ENCODE data around the gene TRIM6.
"Not testable (repeated sequence)": the region's sequence is repeated elsewhere in the genome, so short reads cannot be mapped to it uniquely, and the experiment has no call there.

TRIM6 gene

GRCh38 chr11:5577101-5577500 lies 19.3 kb upstream of the TRIM6 start:
- H3K4me1 ChIP-seq (ENCODE audit: control insufficient read depth in 1 of 2, insufficient read depth in 2 of 2, low read length in 2 of 2) = no peaks in the 10 kb centered on the region
- H3K36me3 ChIP-seq (ENCODE audit: control insufficient read depth in 1 of 2, insufficient read depth in 2 of 2, low read length in 2 of 2) = no peaks in the 10 kb centered on the region
- H3K27ac ChIP-seq (ENCODE audit: low read length) = no peak overlapping the region
- H3K9me3 ChIP-seq (ENCODE audit: control insufficient read depth in 1 of 2, low read length in 2 of 2) = no peaks in the 10 kb centered on the region
- H3K4me3 ChIP-seq (ENCODE audit: low read depth in 1 of 2, low read length in 2 of 2) = no peak overlapping the region
- no peaks in the 10 kb centered on the region for H3K27me3 ChIP-seq (ENCODE audit: low read depth, low read length)

- no peaks in the 10 kb centered on the region for H3K9me3 ChIP-seq (ENCODE audit: control insufficient read depth in 1 of 2, low read length in 2 of 2)
- H3K4me3 ChIP-seq (ENCODE audit: low read depth in 1 of 2, low read length in 2 of 2) = no peak within 1 kb of the TSS
- H3K27ac ChIP-seq (ENCODE audit: low read length) = no peak within 1 kb of the TSS
- no peaks in the 10 kb centered on the region for H3K4me1 ChIP-seq (ENCODE audit: control insufficient read depth in 1 of 2, insufficient read depth in 2 of 2, low read length in 2 of 2)
- H3K27me3 ChIP-seq (ENCODE audit: low read depth, low read length) = no peaks in the 10 kb centered on the region
- H3K36me3 ChIP-seq (ENCODE audit: control insufficient read depth in 1 of 2, insufficient read depth in 2 of 2, low read length in 2 of 2) = no peaks in the 10 kb centered on the region
Observed at GRCh38 chr11:5580577-5580976, 15.9 kb upstream of the TRIM6 start, which contains the start of gene OR52B6. TSS of gene OR52B6 (plus strand) at chr11:5580877. CDS start at chr11:5580877, 0 bp downstream.

- H3K36me3 ChIP-seq (ENCODE audit: control insufficient read depth in 1 of 2, insufficient read depth in 2 of 2, low read length in 2 of 2) = no peaks in the 10 kb centered on the region
- no peak overlapping the region for H3K27ac ChIP-seq (ENCODE audit: low read length)
- no peak overlapping the region for H3K4me3 ChIP-seq (ENCODE audit: low read depth in 1 of 2, low read length in 2 of 2)
- H3K27me3 ChIP-seq (ENCODE audit: low read depth, low read length) = no peaks in the 10 kb centered on the region
- no peaks in the 10 kb centered on the region for H3K9me3 ChIP-seq (ENCODE audit: control insufficient read depth in 1 of 2, low read length in 2 of 2)
- no peaks in the 10 kb centered on the region for H3K4me1 ChIP-seq (ENCODE audit: control insufficient read depth in 1 of 2, insufficient read depth in 2 of 2, low read length in 2 of 2)
Observed at GRCh38 chr11:5581014-5581413, 15.4 kb upstream of the TRIM6 start.

- not testable (repeated sequence) for H3K27ac ChIP-seq (ENCODE audit: low read length); H3K4me3 ChIP-seq (ENCODE audit: low read depth in 1 of 2, low read length in 2 of 2); H3K27me3 ChIP-seq (ENCODE audit: low read depth, low read length); H3K9me3 ChIP-seq (ENCODE audit: control insufficient read depth in 1 of 2, low read length in 2 of 2); H3K36me3 ChIP-seq (ENCODE audit: control insufficient read depth in 1 of 2, insufficient read depth in 2 of 2, low read length in 2 of 2); H3K4me1 ChIP-seq (ENCODE audit: control insufficient read depth in 1 of 2, insufficient read depth in 2 of 2, low read length in 2 of 2)
Observed at GRCh38 chr11:5584458-5584857, 12.0 kb upstream of the TRIM6 start.

- H3K27ac ChIP-seq (ENCODE audit: low read length) = not testable (repeated sequence)
Observed at GRCh38 chr11:5589906-5590305, 6.5 kb upstream of the TRIM6 start.

GRCh38 chr11:5591613-5592012 lies 4.8 kb upstream of the TRIM6 start:
- Histone ChIP-seq H3K4me3 (ENCODE audit: low read depth in 1 of 2, low read length in 2 of 2) (no peak overlapping the region), H3K4me1 (ENCODE audit: control insufficient read depth in 1 of 2, insufficient read depth in 2 of 2, low read length in 2 of 2) (no peaks in the 10 kb centered on the region), H3K36me3 (ENCODE audit: control insufficient read depth in 1 of 2, insufficient read depth in 2 of 2, low read length in 2 of 2) (no peaks in the 10 kb centered on the region), H3K27ac (ENCODE audit: low read length) (no peak overlapping the region), H3K9me3 (ENCODE audit: control insufficient read depth in 1 of 2, low read length in 2 of 2) (no peaks in the 10 kb centered on the region), H3K27me3 (ENCODE audit: low read depth, low read length) (no peaks in the 10 kb centered on the region)

More at GRCh38 chr11:5589906-5590305, 6.5 kb upstream of the TRIM6 start:
- H3K36me3 ChIP-seq (ENCODE audit: control insufficient read depth in 1 of 2, insufficient read depth in 2 of 2, low read length in 2 of 2); H3K4me1 ChIP-seq (ENCODE audit: control insufficient read depth in 1 of 2, insufficient read depth in 2 of 2, low read length in 2 of 2); H3K4me3 ChIP-seq (ENCODE audit: low read depth in 1 of 2, low read length in 2 of 2); H3K27me3 ChIP-seq (ENCODE audit: low read depth, low read length); H3K9me3 ChIP-seq (ENCODE audit: control insufficient read depth in 1 of 2, low read length in 2 of 2): not testable (repeated sequence)

GRCh38 chr11:5592615-5593014 lies 3.8 kb upstream of the TRIM6 start:
- Histone ChIP-seq H3K4me1 (ENCODE audit: control insufficient read depth in 1 of 2, insufficient read depth in 2 of 2, low read length in 2 of 2) (peaks cover 0 to 7% of the 10 kb centered on the region in 2 donors), H3K27me3 (ENCODE audit: low read depth, low read length) (no peaks in the 10 kb centered on the region), H3K4me3 (ENCODE audit: low read depth in 1 of 2, low read length in 2 of 2) (no peak overlapping the region), H3K36me3 (ENCODE audit: control insufficient read depth in 1 of 2, insufficient read depth in 2 of 2, low read length in 2 of 2) (no peaks in the 10 kb centered on the region), H3K9me3 (ENCODE audit: control insufficient read depth in 1 of 2, low read length in 2 of 2) (no peaks in the 10 kb centered on the region), H3K27ac (ENCODE audit: low read length) (no peak overlapping the region)

- Histone ChIP-seq H3K4me1 (ENCODE audit: control insufficient read depth in 1 of 2, insufficient read depth in 2 of 2, low read length in 2 of 2) (peaks cover 0 to 12% of the 10 kb centered on the region in 2 donors), H3K27ac (ENCODE audit: low read length) (no peak overlapping the region), H3K27me3 (ENCODE audit: low read depth, low read length) (no peaks in the 10 kb centered on the region), H3K4me3 (ENCODE audit: low read depth in 1 of 2, low read length in 2 of 2) (no peak overlapping the region), H3K9me3 (ENCODE audit: control insufficient read depth in 1 of 2, low read length in 2 of 2) (no peaks in the 10 kb centered on the region), H3K36me3 (ENCODE audit: control insufficient read depth in 1 of 2, insufficient read depth in 2 of 2, low read length in 2 of 2) (no peaks in the 10 kb centered on the region)
Observed at GRCh38 chr11:5593146-5593545, 3.3 kb upstream of the TRIM6 start.

GRCh38 chr11:5597953-5598352 lies 1.5 kb downstream of the TRIM6 start:
- H3K4me3 ChIP-seq (ENCODE audit: low read depth in 1 of 2, low read length in 2 of 2) = peak overlapping the region in 1 of 2 donors; percentile 42
- no peaks in the 10 kb centered on the region for H3K36me3 ChIP-seq (ENCODE audit: control insufficient read depth in 1 of 2, insufficient read depth in 2 of 2, low read length in 2 of 2)
- no peaks in the 10 kb centered on the region for H3K9me3 ChIP-seq (ENCODE audit: control insufficient read depth in 1 of 2, low read length in 2 of 2)
- peaks cover 0 to 29% of the 10 kb centered on the region in 2 donors for H3K4me1 ChIP-seq (ENCODE audit: control insufficient read depth in 1 of 2, insufficient read depth in 2 of 2, low read length in 2 of 2)
- no peaks in the 10 kb centered on the region for H3K27me3 ChIP-seq (ENCODE audit: low read depth, low read length)
- no peak overlapping the region for H3K27ac ChIP-seq (ENCODE audit: low read length)

GRCh38 chr11:5600374-5600851 lies 4.0 kb downstream of the TRIM6 start:
- Histone ChIP-seq H3K4me3 (ENCODE audit: low read depth in 1 of 2, low read length in 2 of 2) (no peak overlapping the region), H3K36me3 (ENCODE audit: control insufficient read depth in 1 of 2, insufficient read depth in 2 of 2, low read length in 2 of 2) (no peaks in the 10 kb centered on the region), H3K9me3 (ENCODE audit: control insufficient read depth in 1 of 2, low read length in 2 of 2) (no peaks in the 10 kb centered on the region), H3K4me1 (ENCODE audit: control insufficient read depth in 1 of 2, insufficient read depth in 2 of 2, low read length in 2 of 2) (peaks cover 0 to 29% of the 10 kb centered on the region in 2 donors), H3K27ac (ENCODE audit: low read length) (peak overlapping the region; percentile 1), H3K27me3 (ENCODE audit: low read depth, low read length) (no peaks in the 10 kb centered on the region)

- H3K27ac ChIP-seq (ENCODE audit: low read length); H3K4me3 ChIP-seq (ENCODE audit: low read depth in 1 of 2, low read length in 2 of 2); H3K9me3 ChIP-seq (ENCODE audit: control insufficient read depth in 1 of 2, low read length in 2 of 2); H3K36me3 ChIP-seq (ENCODE audit: control insufficient read depth in 1 of 2, insufficient read depth in 2 of 2, low read length in 2 of 2); H3K27me3 ChIP-seq (ENCODE audit: low read depth, low read length): not testable (repeated sequence)
- peaks cover 0 to 28% of the 10 kb centered on the region in 2 donors for H3K4me1 ChIP-seq (ENCODE audit: control insufficient read depth in 1 of 2, insufficient read depth in 2 of 2, low read length in 2 of 2)
Observed at GRCh38 chr11:5602791-5603190, 6.4 kb downstream of the TRIM6 start.

GRCh38 chr11:5603326-5603725 lies 6.9 kb downstream of the TRIM6 start:
- Histone ChIP-seq H3K4me3 (ENCODE audit: low read depth in 1 of 2, low read length in 2 of 2) (no peak overlapping the region), H3K9me3 (ENCODE audit: control insufficient read depth in 1 of 2, low read length in 2 of 2) (no peaks in the 10 kb centered on the region), H3K36me3 (ENCODE audit: control insufficient read depth in 1 of 2, insufficient read depth in 2 of 2, low read length in 2 of 2) (no peaks in the 10 kb centered on the region), H3K27ac (ENCODE audit: low read length) (no peak overlapping the region), H3K4me1 (ENCODE audit: control insufficient read depth in 1 of 2, insufficient read depth in 2 of 2, low read length in 2 of 2) (peaks cover 0 to 23% of the 10 kb centered on the region in 2 donors), H3K27me3 (ENCODE audit: low read depth, low read length) (no peaks in the 10 kb centered on the region)
